ENCODE data around the gene CDC42EP3.

CDC42EP3 gene

DNA sequence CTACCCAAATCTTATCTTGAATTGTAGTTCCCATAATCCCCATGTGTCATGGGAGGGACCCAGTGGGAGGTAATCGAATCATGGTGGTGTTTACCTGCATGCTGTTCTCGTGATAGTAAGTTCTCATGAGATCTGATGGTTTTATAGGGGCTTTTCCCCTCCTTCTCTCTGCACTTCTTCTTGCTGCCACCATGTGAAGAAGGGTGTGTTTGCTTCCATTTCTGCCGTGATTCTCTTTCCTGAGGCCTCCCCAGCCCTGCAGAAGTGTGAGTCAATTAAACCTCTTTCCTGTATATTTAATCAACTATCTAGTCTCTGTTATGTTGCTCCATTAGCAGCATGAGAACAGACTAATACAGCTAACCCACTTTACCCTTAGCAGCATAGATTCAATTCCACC lies 37.6 kb downstream of the CDC42EP3 start:
- no peak for DNase-seq

DNA sequence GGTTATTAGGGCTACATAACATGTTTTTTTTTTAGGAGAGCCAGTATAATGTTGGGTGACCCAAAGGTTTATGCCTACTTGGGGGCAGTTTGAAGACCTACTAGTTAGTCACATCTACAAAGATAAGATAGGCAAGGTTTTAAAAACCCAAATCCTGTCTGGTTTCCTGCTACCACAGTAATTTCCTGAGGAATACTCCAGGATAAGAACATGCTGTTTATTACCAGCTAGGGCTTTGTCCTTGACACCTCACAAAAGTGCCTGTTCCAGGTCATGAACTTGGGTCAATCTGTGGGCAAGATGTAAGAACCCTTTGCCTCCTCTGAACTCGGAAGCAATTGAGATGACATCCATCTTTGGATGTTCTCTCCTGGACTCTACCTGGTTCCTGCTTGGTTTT lies 38.2 kb downstream of the CDC42EP3 start:
- DNase-seq: no peak

- no peak for DNase-seq
These were observed 39.1 kb downstream of the CDC42EP3 start for GRCh38 chr2:37632310-37632709.

DNA sequence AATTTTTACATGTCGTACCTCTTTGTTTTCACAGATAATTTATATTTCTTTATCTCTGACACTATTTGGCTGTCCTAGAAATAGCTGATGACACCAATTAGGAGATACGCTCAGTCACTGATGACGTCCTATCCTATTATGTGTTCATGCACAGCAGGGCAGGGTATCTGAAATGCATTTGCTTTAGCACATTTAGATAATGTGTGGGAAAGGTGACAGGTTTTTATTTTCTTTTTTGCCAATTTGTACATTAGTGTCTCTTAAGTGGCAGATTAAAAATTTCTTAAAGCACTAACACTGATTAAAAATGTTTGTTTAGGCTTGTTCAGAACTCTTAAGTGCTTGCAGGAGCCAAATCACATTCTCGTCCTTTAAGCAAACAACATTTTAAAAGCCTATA lies 39.7 kb downstream of the CDC42EP3 start:
- no peak for DNase-seq

- DNase-seq: no peak
These were observed 40.1 kb downstream of the CDC42EP3 start for GRCh38 chr2:37631292-37631691.

DNA sequence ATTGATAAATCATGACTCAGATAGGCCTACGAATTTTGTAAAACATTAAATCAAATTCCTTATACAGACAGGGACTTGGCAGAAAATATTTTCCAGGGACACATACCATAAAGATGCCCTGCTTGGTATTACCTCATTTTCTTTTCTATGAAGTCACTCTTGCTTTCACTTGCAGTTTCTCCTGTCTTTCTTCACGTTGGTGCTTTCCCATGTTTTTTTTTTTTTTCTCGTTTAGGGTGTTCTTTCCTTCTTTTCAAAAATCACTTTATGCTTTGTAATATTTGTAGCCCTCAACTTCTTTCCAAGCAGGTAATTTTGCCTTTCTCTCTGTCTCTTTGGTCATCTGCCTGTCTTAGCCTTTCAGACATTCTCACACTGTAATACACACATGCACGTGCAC lies 40.7 kb downstream of the CDC42EP3 start:
- DNase-seq: no peak

DNA sequence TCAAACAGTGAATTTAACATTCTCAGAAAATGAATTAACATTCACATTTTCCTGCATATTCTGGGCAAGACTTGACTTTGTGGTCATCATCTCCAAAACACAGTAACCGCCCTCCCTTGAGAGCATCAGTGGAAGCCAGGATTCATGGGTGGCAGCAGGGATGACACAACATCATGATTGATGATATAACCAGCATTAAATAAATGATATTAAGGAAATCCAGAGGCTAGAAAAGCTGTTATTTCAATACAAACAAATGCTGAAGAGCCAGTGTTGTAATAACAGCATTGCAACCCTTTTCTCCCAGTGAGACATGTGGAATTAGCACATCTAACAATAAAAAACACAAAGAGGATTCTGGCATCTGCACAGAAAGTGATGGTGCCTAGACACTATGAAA lies 41.1 kb downstream of the CDC42EP3 start:
- DNase-seq: no peak

- no peak for DNase-seq
These were observed 41.9 kb downstream of the CDC42EP3 start for GRCh38 chr2:37629529-37629928.

GRCh38 chr2:37627710-37628109 lies 43.7 kb downstream of the CDC42EP3 start:
- no peak for DNase-seq

DNA sequence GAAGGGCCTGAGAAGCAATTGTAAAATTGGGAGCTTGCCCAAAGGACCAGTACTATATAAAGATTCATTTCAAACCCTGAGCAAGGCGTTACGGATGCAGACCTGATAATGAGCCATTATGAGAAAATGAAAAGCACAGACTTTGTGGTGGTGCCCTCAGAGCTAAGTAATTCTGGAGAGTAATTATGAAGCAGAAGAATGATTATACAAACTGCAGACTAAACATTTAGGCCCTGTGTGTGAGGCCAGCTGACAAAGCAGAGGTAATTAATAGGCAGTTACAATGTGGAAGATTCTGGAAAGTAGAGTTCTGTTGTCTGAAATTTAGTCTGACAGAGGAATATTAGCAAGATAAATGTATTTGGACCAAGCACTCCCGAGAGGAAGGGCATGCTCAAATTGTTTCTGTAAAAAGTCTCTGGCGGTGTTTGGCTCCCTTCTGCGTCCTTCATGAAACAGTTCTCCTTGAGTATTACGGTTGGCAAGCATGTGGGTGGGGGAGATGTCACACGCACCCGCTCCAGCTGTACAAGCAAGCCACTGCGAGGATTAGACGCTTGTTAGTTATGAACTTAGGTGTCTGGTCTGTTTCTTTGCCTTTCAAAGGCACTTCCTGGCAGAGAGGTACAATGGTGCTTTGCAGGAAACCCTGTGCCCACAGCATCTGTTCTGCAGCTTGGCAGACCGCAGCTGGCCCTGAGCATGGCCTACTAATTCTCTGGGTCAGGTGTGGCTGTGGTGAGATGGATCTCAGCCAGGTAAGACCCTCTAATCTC lies 45.5 kb downstream of the CDC42EP3 start:
- peak; percentile 60 for DNase-seq

DNA sequence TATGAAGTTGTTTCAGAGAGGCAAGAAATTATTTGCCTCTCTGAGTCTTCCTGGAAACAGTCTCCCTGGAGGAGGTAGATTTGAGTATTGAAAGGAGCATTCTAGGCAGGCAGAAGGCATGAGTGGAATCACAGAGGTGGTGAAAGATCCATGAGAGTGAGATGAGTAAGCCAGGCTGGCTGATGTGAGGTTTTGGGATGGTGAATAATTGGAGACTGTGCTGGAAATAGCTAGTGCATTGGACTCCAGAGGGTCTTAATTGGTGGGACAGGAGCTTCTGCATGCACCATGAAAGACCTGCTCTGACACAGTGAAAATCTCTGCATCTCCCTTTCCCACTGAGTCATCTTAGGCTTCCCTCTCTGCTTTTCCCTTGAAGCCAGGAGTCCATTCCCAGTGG lies 46.3 kb downstream of the CDC42EP3 start:
- no peak for DNase-seq

DNA sequence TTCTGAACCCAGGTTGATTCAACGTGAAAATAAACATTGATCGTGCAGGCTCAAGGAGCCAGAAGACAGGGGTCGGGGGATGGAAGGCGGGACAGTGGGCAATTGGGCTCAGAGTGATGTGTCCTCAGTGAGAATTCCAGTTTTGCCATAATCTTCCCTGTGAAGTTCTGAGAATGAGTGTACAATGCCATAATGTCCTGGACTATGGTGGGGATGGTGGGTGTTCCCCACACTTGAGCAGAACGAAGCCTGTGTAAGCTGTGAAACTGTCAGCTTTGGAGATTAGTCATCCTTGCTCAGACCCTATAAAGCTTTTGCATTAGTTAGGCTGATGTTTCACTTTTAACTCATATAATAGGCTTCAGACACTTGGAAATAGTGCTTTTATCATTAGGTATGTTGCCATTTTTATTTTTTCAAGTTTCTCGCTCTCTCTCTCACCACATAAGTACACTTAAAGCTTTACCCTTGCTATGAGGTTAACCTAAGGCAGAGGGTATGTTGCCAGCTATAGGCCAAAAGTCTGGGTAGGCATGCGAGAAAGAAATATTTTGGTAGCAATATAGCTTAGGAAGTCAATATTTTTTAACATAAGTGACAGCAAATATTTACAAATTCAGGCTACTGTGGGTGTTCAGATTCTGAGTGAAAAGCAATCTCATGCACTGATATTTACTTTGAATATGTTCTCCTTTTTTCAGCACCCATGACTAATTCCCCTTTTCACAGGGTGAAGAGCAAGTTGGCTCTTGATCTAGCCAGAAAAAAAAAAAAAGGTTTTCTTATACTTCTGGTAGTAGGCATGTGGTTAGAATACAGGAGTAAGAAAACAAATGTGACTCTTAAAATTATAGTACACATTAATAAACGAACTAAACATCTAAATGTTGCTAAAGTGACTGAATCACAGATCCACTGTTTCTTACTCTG lies 47.2 kb downstream of the CDC42EP3 start:
- peak; percentile 23 for DNase-seq

GRCh38 chr2:37623406-37623805 lies 48.0 kb downstream of the CDC42EP3 start:
- DNase-seq: no peak

DNA sequence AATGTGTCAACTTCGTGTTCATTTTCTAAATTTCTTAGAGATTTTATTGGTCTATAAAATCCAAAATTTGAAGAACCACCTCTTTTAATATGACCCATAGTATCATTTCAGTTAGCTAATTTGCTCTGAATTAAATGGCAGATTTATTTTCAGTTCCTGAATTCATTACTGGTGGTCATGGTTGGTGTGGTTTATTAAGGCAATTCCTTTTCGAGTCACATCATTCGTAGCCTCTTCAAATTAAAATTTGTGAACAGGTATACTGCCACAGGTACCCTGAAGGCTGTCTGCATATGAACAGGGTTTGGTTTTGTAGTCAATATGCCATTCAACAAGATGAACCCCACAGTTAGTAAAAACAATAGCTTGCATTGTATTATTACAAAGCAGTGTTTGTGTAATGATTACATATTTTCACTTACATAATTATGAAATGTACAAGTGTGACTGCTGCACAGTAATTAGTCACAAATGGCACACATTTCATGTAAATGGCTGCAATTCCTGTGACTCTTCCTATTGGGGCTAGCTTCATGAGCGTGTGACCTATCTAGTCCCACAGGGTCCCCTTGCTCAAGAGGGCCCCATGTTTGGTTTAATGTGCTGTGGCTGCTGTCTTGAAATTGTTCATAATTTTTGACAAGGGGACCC lies 48.9 kb downstream of the CDC42EP3 start:
- DNase-seq: no peak

- DNase-seq: no peak
These were observed 50.2 kb downstream of the CDC42EP3 start for GRCh38 chr2:37621199-37621598.

DNA sequence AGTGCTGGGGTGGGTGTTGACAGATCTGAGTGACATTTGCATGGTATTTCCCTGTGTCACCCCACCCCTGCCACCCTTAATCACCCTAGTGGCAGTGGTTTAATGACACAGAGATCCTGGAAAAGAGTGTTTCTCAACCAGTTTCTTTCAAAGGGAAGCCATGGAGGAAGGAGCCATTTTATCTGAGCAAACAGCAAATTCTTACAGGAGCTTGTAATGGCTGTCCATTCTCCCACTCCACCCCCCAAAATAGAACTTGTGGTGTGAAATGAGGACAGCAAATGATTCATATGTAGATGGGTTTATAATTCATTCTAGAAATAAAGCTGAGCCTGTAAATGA lies 51.5 kb downstream of the CDC42EP3 start:
- no peak for DNase-seq

DNA sequence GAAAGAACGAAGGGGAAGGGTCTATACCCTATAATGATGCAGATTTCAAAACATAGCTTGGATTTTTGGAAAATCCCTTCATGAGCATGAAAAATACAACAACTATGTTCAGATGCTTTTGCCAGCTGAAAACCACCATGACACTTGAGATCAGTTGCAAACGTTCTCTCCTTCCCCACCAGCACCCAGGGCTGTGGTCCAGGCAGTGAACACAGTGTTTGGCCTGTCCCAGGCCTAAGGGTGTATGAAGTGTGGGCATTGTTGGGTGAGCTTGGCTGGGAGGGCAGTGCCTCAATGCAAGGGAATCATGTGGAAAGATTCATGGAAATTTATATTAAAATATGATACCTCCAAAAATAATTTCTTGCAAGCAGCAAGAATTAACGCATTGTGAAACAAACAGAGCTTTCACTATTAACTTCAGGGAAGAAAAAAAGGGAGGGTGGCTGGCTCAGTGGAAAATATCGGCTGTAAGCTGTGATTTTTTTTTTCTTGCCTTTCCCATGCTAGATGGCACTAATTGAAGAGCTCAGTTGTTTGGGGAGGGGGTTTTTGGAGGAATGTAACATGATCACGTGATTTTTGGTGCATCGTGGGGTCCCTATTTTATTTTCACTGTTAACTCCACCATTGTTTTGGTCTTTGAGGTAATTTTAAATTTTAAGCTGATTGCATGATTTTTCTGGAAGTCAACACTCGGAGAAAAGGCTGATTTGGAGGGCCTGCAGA lies 52.0 kb downstream of the CDC42EP3 start:
- no peak for DNase-seq

GRCh38 chr2:37618326-37618725 lies 53.1 kb downstream of the CDC42EP3 start:
- no peak for DNase-seq

GRCh38 chr2:37617119-37617892 lies 54.1 kb downstream of the CDC42EP3 start:
- DNase-seq: no peak

- no peak for DNase-seq
These were observed 54.8 kb downstream of the CDC42EP3 start for GRCh38 chr2:37616677-37617005.

- DNase-seq: no peak
These were observed 55.4 kb downstream of the CDC42EP3 start for GRCh38 chr2:37615804-37616676.
